HG02840 (cell line): ENCODE results near the gene PRRX2.
"Not testable (repeated sequence)": the region's sequence is repeated elsewhere in the genome, so short reads cannot be mapped to it uniquely, and the experiment has no call there.

Experiments
- ATAC-seq: cut with Tn5 transposase; IDR thresholded peaks from one replicate; pipeline ENCODE4 v1.9.1; 2021; ENCODE audit warnings: mild to moderate bottlenecking, moderate library complexity, moderate number of reproducible peaks; ENCODE audit not compliant: unreplicated experiment, low FRiP score

The PRRX2 gene

GRCh38 chr9:129724456-129725190 lies 59.2 kb downstream of the PRRX2 start:
- no peak for ATAC-seq

DNA sequence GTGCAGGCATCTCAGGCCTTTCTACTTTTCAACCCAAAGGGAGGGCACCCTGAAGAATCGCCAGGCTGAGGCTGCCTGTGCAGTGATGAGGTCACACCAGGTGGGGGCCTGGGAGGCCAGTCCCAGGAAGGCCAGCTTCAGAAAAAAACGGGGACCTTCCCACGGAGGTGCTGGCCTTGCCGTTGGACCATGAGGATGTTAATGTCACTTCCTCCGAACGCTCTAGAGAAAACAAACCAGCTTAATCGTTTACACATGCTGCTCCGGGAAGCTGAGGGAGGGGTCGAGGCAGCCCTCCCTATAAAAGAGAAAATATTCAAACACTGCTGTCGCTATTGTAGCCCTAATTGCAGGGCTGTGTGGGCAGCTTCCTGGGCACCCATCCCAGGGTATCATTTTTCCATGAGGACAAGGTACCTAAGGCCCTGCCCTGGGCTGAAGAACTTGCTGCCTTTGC lies 60.4 kb downstream of the PRRX2 start:
- no peak for ATAC-seq

GRCh38 chr9:129726322-129727160 lies 61.1 kb downstream of the PRRX2 start:
- no peak for ATAC-seq

DNA sequence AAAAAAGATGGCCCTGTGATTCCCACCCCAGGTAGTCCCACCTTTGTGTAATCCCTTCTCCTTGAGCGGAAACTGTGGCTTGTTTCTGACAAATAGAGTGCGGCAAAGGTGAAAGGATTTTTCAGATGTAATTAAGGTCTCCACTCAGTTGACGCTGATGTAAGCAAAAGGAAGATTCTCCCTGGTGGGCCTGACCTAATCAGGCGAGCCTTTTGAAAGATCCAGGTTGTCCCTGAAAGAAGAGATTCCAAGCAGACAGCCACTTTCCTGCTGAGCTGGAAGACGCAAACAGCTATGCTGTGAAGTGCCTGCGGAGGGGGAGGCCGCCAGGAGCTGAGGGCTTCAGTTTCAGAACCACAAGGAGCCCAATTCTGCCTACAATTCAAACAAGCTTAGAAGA lies 63.3 kb downstream of the PRRX2 start:
- ATAC-seq, result no peak

DNA sequence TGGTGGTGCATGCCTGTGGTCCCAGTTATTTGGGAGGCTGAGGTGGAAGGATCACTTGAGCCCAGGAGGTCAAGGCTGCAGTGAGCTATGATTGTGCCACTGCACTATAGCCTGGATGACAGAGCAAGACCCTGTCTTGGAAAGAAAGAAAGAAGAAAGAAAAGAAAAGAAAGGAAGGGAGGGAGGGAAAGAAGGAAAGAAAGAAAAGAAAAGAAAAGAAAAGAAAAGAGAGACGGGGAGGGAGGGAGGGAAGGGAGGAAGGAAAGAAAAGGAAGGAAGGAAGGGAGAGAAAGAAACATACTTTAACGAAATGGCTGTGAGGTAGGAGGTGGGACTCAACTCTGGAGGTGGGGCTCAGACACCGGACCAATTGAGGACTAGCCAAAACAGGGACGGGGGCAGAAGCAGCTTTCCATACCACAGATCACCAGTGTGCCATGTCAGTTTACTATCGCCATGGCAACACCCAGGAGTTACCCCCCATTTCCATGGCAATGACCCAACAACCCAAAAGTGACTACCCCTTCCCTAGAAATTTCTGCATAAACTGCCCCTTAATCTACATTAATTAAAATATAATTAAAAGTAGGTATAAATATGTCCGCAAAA lies 66.1 kb downstream of the PRRX2 start:
- ATAC-seq, result no peak

DNA sequence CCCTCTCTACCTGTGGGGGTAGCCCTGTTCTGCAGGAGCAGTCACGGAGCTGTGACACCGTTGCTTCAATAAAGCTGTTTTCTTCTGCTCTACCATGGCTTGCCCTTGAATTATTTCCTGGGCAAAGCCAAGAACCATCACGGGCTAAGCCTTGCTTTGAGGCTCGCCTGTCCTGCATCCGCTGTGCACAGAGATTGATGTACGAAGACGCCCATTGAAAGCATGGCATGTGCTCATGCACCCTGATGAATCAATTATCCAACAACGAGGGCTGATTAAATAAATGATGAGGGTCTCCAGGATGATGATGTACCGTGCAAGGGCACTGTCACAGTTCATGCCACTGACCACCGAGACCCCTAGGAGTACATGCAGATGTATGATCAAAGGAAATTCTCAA lies 66.7 kb downstream of the PRRX2 start:
- ATAC-seq, result no peak

- ATAC-seq, result no peak
These were observed 67.6 kb downstream of the PRRX2 start for GRCh38 chr9:129732946-129733631.

- no peak for ATAC-seq
These were observed 68.1 kb downstream of the PRRX2 start for GRCh38 chr9:129733632-129733953.

DNA sequence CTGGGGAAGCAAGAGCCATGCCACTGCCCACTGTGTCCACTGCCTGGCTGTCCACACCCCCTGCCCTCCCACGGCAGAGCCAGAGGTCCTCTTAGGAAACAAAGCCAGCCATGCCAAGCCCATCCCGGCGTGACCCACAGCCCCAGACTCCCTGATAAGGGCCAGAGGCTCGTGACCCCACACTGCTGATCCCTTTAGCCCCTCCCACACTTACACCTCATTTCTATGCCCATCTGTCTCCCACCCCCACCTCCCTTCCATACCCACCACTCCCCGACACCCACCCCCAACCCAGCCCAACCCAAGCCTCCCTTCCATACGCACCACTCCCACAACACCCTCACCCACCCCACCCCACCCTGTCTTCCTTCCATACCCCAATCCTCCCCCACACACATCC lies 70.1 kb downstream of the PRRX2 start:
- no peak for ATAC-seq

GRCh38 chr9:129736334-129736733 lies 70.9 kb downstream of the PRRX2 start:
- no peak for ATAC-seq

GRCh38 chr9:129737479-129738274 lies 72.2 kb downstream of the PRRX2 start:
- no peak for ATAC-seq

GRCh38 chr9:129739432-129739831 lies 74.0 kb downstream of the PRRX2 start:
- no peak for ATAC-seq

GRCh38 chr9:129740174-129740573 lies 74.7 kb downstream of the PRRX2 start:
- no peak for ATAC-seq

- ATAC-seq, result no peak
These were observed 75.4 kb downstream of the PRRX2 start for GRCh38 chr9:129740666-129741464.

- no peak for ATAC-seq
These were observed 79.8 kb downstream of the PRRX2 start for GRCh38 chr9:129745200-129745599.

DNA sequence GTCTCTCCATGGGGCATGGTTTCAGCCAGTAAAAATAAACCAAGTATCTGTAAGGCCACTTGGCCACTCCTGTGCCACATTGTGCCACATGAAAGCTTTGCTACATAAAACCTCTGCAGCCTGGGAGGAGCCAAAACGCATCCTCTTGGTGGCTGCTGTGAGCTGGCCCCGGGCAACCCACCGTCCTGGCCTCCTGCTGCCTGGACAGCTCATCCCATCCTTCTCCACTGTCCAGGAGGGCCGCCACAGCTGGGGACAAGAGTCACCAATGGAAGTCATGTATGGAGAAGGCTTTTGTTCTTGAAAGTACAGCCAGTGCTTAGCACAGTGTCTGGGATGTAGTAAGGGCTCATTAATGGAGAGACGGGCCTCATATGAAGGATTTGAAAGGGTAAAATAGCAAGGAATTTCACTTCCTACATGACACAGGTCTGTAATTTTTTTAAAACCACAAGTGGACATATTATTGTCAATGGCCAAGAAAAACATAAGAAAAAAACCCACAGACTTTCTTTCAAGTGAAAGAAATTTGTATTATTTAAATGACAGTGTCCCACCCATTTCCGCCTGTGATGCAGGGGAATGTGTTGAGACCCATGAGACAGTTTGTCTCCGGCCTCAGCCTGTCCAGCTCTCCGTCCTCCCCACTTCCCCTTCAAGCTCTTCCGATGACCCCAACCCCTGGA lies 80.8 kb downstream of the PRRX2 start:
- no peak for ATAC-seq

- no peak for ATAC-seq
These were observed 82.8 kb downstream of the PRRX2 start for GRCh38 chr9:129748249-129748648.

GRCh38 chr9:129749052-129749451 lies 83.6 kb downstream of the PRRX2 start:
- ATAC-seq, result not testable (repeated sequence)

DNA sequence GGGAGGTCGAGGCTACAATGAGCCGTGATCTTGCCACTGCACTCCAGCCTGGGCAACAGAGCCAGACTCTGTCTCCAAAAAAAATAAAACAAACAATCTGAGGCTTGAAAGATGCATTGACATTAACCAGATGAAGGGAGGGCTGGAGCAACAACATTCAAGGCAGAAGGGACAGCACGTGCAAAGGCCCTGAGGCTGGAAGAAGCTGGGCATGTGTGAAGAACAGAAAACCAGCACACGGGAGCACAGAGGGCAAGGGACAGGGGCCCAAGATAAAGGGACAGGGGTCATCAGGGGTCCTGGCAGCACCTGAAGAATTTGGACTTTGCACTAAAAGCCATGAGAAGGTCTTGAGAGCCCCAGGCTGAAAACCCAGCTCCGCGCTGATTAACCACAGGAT lies 84.1 kb downstream of the PRRX2 start:
- no peak for ATAC-seq
